Measurements from ENCODE around the gene NUTM2F.
"Not testable (repeated sequence)": the region's sequence is repeated elsewhere in the genome, so short reads cannot be mapped to it uniquely, and the experiment has no call there.

NUTM2F gene

DNA sequence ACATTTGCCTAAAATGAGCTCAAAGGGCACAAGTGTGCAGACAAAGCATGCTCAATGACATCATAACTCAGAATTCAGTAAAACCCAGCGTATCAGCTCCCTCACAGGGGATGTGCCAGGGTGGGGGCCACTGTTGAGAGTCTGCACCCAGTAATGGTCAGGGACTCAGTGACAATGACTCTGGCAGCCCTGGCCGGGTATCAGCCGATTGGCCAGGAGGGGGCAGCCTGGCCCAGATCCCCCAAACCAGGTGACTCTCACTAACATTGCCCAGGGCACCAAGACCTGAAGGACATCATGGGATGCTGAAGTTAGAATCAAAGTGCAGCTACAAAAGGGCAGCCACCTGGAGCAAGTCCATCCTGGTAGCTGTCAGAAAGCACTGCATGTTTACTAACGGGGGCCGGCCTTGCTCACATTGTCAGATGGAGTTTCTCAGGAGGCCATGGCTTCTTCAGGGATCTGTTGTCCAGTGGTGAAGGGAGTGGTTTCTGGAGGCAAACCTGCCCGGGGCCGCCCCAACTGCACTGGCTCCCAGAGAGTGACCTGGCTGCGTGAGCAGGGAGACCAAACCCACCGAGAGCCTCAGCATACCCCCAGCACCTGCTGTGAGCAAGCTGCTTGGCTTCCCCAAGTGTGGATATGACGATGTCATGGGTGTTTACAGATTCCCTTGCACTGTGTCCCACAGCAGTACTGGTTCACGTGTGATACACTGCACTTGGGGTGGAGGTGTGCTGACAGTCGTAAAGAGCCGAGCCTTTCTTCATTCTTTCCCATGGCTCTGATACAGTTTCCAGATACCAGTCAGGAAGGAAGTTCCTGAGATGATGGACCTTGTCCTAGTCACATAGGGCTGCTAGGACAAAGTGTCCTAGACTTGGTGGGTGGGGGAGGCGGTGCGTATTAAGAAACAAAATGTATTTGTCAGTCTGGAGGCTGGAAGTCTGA is 13.1 kb downstream of the NUTM2F start:
- DNase-seq = not testable (repeated sequence)

DNA sequence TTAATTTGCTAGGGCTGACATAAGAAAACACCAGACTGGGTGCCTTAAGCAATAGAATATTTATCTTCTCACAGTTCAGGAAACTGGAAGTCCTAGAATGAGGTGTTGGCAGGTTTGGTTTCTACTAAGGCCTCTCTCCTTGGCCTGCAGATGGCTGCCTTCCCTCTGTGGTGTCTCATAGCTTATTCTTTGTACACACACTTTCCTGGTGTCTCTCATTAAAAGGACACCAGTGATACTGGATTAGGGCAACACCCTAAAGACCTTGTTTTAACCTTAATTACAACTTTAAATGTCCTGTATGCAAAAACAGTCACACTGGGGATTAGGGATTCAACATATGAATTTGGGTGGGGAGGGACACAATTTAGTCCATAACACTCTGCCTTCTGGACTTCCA is 25.1 kb downstream of the NUTM2F start:
- no peak for DNase-seq

GRCh38 chr9:94302426-94302825 is 26.0 kb downstream of the NUTM2F start:
- DNase-seq = no peak

DNA sequence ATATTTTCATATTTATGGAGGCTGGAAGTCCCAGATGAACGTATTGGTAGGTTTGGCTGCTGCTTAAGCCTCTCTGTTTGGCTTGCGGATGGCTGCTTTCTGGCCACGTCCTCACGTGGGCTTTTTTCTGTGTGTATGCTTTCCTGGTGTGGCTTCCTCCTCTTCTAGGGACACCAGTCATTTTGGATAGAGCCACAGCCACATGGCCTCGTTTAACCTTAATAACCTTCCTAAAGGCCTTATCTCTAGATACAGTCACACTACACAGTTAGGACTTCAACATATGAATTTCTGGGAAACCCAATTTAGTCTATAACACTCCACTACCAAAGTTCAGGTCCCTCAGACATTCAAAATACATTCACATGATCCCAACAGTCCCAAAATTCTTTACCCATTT is 26.9 kb downstream of the NUTM2F start:
- DNase-seq = no peak

DNA sequence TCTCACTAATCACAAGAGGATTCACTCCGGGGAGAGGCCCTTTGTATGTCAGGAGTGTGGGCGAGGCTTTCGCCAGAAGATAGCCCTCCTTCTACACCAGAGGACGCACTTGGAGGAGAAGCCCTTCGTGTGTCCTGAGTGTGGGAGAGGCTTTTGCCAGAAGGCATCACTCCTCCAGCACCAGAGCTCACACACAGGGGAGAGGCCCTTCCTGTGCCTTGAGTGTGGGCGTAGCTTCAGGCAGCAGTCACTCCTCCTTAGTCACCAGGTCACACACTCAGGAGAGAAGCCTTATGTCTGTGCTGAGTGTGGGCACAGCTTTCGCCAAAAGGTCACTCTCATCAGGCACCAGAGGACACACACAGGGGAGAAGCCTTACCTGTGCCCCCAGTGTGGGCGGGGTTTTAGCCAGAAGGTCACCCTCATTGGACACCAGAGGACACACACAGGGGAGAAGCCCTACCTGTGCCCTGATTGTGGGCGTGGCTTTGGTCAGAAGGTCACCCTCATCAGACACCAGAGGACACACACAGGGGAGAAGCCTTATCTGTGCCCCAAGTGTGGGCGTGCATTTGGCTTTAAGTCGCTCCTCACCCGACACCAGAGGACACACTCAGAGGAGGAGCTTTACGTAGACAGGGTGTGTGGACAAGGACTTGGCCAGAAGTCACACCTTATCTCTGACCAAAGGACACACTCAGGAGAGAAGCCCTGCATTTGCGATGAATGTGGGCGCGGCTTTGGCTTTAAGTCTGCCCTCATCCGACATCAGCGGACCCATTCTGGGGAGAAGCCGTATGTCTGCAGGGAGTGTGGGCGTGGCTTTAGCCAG is 27.8 kb downstream of the NUTM2F start:
- DNase-seq = no peak

- no peak for DNase-seq
Measured at GRCh38 chr9:94298949-94299599, 29.4 kb downstream of the NUTM2F start.

DNA sequence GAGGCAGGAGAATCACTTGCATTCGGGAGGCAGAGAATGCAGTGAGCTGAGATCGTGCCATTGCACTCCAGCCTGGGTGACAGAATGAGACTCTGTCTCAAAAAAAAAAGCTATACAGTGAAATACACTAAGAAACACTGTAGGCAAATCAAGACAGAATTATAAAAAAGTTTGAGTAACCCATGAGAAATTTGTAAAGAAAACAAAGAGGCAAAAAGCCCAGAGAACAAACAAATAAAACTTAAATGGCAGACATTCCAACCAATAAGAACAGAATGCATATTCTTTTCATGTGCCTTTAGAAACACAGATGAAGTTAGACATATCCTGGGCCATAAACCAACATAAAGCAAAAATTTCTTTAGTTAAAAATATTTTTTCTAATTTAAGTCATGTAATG is 38.8 kb downstream of the NUTM2F start:
- DNase-seq = no peak

- DNase-seq = no peak
Measured at GRCh38 chr9:94287877-94288513, 40.4 kb downstream of the NUTM2F start.

DNA sequence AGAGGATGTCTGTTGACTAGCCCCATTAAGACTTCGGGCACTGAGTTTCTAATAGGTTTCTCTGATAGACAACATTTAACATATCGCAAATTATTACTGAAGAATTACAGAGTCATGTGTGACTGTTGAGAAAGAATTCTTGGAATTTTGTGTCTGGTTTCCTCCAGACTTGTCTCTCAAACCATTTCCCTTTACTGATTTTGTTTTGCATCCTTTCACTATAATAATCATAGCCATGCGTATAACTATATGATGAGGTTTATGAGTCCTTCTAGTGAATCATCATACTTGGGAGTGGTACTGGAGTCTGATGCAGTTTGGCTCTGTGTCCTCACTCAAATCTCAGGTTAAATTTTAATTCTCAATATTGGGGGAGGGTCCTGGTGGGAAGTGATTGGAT is 42.3 kb downstream of the NUTM2F start:
- DNase-seq = no peak

GRCh38 chr9:94281101-94281500 is 47.3 kb downstream of the NUTM2F start:
- DNase-seq = no peak

GRCh38 chr9:94280409-94280989 is 47.9 kb downstream of the NUTM2F start:
- DNase-seq = no peak

- DNase-seq = no peak
Measured at GRCh38 chr9:94277885-94278536, 50.4 kb downstream of the NUTM2F start.

DNA sequence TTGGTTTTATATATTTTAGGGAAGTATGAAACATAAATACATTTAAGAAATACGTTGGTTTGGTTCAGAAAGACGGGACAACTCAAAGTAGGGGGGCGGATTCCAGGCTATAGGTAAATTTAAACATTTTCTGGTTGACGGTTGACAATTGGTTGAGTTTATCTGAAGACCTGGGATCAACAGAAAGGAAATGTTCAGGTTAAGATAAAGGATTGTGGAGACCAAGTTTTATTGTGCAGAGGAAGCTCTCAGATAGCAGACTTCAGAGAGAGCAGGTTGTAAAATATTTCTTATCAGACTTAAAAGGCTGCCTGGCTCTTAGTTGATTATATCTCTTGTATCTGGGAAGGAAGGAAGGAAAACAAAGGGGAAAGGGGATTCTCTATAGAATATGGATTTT is 51.4 kb downstream of the NUTM2F start:
- DNase-seq = not testable (repeated sequence)

DNA sequence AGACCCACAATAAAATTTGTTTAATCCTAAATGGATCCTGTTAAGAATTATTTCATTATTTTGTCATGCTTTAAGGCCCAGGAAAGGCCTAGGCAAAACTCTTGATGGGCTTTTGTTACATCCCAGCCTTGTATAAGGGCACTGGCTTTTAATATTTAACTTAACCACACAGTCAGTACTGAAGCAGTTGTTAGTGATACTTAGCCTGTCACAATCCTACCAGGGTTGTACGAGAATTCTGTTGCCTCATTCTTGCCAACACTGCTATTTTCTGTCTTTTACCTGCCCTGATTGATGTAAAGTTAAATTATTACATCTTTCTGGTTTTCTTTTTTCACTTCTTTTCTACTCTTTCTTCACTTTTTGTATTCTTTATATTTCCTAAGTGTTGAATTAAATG is 58.4 kb downstream of the NUTM2F start:
- no peak for DNase-seq

GRCh38 chr9:94269264-94269663 is 59.2 kb downstream of the NUTM2F start:
- peak; percentile 21 for DNase-seq
